G401 (cell line): ENCODE data around the gene OLFM4. TPM values are rescaled to one million over a fixed set of nuclear protein-coding genes. Genes with fewer than 3 reads are reported as not detected.

Source experiments
- total RNA-seq: library from RNA; depleted of rRNA; stranded (reverse); fragments of >200 nt; shearing (Covaris generic); gene quantifications from 2 replicates; pipeline ENCODE4 v1.2.3, GENCODE V29; 2014; rRNA removed

OLFM4 gene
- total RNA-seq, 1 experiment from 2014 or later: not detected

Other genes starting within 250 kb of the OLFM4 start
- not detected in 2 replicates for gene PCDH8, start 180.2 kb upstream of the OLFM4 start, total RNA-seq